ENCODE data around the gene MBTPS2.

DNA sequence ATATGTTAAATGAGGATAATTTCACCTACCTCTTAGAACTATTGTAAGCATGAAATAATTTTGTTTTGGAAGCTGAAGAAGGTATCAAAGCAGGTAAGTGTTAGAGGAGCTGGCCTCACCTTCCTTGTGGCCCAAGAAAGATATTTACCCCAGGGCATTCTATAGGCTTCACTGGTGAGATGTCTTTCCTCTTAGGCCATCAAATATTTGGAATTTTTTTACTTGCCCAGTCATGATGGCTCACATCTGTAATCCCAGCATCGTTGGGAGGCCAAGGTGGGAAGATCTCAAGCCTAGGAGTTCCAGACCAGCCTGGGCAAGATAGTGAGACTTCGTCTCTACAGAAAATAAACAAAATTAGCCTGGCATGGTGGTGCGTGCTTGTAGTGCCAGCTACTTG, 95.0 kb downstream of the MBTPS2 start:
- no peak for TF ChIP-seq POLR2A (IDR thresholded peaks at IDR 0.05)
- TF ChIP-seq, protein P1, sequence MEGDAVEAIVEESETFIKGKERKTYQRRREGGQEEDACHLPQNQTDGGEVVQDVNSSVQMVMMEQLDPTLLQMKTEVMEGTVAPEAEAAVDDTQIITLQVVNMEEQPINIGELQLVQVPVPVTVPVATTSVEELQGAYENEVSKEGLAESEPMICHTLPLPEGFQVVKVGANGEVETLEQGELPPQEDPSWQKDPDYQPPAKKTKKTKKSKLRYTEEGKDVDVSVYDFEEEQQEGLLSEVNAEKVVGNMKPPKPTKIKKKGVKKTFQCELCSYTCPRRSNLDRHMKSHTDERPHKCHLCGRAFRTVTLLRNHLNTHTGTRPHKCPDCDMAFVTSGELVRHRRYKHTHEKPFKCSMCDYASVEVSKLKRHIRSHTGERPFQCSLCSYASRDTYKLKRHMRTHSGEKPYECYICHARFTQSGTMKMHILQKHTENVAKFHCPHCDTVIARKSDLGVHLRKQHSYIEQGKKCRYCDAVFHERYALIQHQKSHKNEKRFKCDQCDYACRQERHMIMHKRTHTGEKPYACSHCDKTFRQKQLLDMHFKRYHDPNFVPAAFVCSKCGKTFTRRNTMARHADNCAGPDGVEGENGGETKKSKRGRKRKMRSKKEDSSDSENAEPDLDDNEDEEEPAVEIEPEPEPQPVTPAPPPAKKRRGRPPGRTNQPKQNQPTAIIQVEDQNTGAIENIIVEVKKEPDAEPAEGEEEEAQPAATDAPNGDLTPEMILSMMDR (IDR thresholded peaks at IDR 0.05), result no peak
- no peak for TF ChIP-seq POLR2AphosphoS5 (IDR thresholded peaks at IDR 0.05)
